ENCODE results near the gene TP53I3. TPM values are rescaled to one million over a fixed set of nuclear protein-coding genes. Genes with fewer than 3 reads are reported as not detected.

TP53I3 gene
- total RNA-seq, 4 donors from 2014 or later: 87.5 to 371 (median 241) TPM

GRCh38 chr2:24049485-24050021 lies 35.1 kb downstream of the TP53I3 start, which contains the start of gene FKBP1B:
Gene FKBP1B, plus strand, starts transcription at chr2:24049741. Its CDS starts 109 bp downstream, at chr2:24049850.
- TF ChIP-seq, protein P1, sequence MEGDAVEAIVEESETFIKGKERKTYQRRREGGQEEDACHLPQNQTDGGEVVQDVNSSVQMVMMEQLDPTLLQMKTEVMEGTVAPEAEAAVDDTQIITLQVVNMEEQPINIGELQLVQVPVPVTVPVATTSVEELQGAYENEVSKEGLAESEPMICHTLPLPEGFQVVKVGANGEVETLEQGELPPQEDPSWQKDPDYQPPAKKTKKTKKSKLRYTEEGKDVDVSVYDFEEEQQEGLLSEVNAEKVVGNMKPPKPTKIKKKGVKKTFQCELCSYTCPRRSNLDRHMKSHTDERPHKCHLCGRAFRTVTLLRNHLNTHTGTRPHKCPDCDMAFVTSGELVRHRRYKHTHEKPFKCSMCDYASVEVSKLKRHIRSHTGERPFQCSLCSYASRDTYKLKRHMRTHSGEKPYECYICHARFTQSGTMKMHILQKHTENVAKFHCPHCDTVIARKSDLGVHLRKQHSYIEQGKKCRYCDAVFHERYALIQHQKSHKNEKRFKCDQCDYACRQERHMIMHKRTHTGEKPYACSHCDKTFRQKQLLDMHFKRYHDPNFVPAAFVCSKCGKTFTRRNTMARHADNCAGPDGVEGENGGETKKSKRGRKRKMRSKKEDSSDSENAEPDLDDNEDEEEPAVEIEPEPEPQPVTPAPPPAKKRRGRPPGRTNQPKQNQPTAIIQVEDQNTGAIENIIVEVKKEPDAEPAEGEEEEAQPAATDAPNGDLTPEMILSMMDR (IDR thresholded peaks at IDR 0.05): no peak
- peak; percentile 48 to 58 for TF ChIP-seq POLR2A (IDR thresholded peaks at IDR 0.05)
- peak within 1 kb of the TSS; percentile 22 to 70 (median 47) for H3K27ac ChIP-seq
- H3K27me3 ChIP-seq: no peaks in the 10 kb centered on the region
- no peaks in the 10 kb centered on the region for H3K9me3 ChIP-seq
- H3K4me3 ChIP-seq: peak within 1 kb of the TSS; percentile 63 to 79 (median 68)
- no peaks in the 10 kb centered on the region for H3K36me3 ChIP-seq
- DNase-seq: peak; percentile 68 to 87 (median 85)
- peaks cover 0 to 25% (median 8%) of the 10 kb centered on the region in 4 donors for H3K4me1 ChIP-seq

DNA sequence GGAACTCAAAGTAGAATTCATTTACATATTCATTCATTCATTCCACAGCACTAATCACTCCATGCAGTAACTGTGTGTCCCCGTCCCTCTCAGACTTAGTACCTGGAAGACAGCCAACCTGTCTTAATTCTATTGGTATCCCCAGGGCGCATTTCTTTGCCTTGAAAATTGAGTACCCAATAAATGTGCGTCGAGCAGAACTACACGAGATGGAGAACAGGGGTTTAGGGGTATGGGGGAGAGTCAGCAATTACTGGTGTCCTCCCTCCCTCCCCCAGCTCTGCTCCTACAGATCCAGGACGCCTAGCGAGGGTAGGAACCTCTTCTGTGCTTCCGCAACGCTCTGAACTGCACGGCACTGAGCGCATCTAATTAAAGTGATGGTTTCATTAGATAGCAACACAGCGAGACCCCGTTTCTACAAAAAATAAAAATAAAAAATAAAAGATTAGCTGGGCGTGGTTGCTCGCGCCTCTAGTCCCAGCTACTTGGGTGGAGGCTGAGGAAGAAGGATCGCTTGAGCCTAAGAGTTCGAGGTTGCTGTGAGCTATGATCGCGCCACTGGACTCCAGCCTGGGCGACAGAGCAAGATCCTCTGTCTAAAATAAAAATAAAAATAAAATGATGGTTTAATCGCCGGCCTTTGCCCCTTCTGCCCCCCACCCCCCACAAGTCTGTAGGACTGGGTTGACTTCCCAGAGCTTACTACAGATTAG lies 35.7 kb downstream of the TP53I3 start:
- Histone ChIP-seq H3K27me3 (no peaks in the 10 kb centered on the region), H3K4me1 (peaks cover 0 to 25% (median 8%) of the 10 kb centered on the region in 4 donors), H3K36me3 (no peaks in the 10 kb centered on the region), H3K27ac (peak overlapping the region in 2 of 4 donors; percentile 22 to 70), H3K9me3 (no peaks in the 10 kb centered on the region), H3K4me3 (peak overlapping the region; percentile 63 to 79 (median 68))
- no peak for TF ChIP-seq POLR2A (IDR thresholded peaks at IDR 0.05)
- TF ChIP-seq, protein P1 (IDR thresholded peaks at IDR 0.05): no peak
- peak in 1 of 3 donors; percentile 40 for DNase-seq

DNA sequence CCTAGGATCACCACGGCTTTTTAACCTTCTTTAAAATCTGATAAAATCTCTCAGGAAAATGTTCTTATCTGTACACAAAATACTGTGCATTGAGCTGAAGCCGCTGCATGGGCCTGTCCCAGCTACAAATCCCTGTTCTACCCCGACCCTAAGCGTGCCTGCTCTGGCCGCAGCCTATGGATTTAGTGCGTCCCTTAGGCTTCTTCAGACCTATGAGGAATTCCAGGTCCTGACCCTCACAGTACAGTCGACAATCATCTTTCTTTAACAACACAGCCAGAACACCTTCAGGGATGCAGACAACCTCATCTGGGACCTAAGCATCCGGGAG lies 37.0 kb downstream of the TP53I3 start:
- H3K36me3 ChIP-seq: no peaks in the 10 kb centered on the region
- DNase-seq: no peak
- H3K27me3 ChIP-seq: no peaks in the 10 kb centered on the region
- H3K27ac ChIP-seq: no peak overlapping the region
- no peaks in the 10 kb centered on the region for H3K9me3 ChIP-seq
- peaks cover 0 to 25% (median 8%) of the 10 kb centered on the region in 4 donors for H3K4me1 ChIP-seq
- H3K4me3 ChIP-seq: peak overlapping the region in 3 of 4 donors; percentile 62 to 87 (median 64)
- TF ChIP-seq, protein P1 (IDR thresholded peaks at IDR 0.05): no peak
- no peak for TF ChIP-seq POLR2A (IDR thresholded peaks at IDR 0.05)

DNA sequence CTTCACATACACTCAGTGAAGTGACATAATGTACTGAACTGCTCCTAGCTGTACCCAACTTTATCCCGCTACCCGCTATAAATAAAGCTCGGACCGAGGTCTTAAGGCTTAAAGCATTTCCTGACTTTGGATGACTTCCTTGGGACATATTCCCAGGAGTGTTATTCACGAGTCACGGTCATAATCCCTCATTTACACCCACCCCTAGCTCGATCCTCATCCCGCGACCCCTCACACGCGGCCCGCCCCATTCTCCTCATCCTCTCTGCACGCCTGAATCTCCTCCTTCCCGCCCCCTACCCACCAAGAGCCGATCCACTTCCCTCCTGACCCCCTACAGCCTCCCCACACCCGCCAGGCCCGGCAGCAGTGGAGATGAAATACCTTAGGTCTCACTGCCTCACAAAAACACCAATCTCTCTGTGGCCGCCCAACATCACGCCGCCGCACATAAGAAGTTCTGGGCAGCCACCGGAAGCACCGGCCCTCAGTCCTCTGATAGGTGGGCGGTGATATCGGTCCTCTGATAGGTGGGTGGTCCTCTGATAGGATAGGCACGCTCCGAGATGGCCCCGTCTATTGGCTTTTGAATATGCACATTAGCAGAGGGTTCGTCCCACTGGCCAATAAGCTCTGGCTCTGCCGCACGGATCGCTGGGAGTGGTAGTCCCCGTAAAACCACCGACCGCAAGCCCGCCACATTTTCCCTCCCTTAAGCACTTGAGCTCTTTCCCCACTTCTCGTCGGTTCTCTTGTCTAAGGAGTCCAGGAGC lies 37.5 kb downstream of the TP53I3 start, which contains the start of gene WDCP:
WDCP (minus strand) TSS at position 462 of the 773 bp plus-strand sequence. CDS start 7,897 bp downstream, outside the sequence.
- H3K9me3 ChIP-seq: no peaks in the 10 kb centered on the region
- DNase-seq: peak; percentile 91 to 99 (median 97)
- peak within 1 kb of the TSS; percentile 62 to 87 (median 66) for H3K4me3 ChIP-seq
- TF ChIP-seq, protein P1 (IDR thresholded peaks at IDR 0.05): no peak
- peak; percentile 25 to 77 for TF ChIP-seq POLR2A (IDR thresholded peaks at IDR 0.05)
- peaks cover 0 to 25% (median 8%) of the 10 kb centered on the region in 4 donors for H3K4me1 ChIP-seq
- peak within 1 kb of the TSS; percentile 54 to 75 (median 68) for H3K27ac ChIP-seq
- H3K27me3 ChIP-seq: no peaks in the 10 kb centered on the region
- H3K36me3 ChIP-seq: no peaks in the 10 kb centered on the region

GRCh38 chr2:24046599-24046929 lies 38.1 kb downstream of the TP53I3 start:
- DNase-seq: no peak
- Histone ChIP-seq H3K27me3 (no peaks in the 10 kb centered on the region), H3K36me3 (no peaks in the 10 kb centered on the region), H3K4me3 (peak overlapping the region; percentile 62 to 87 (median 66)), H3K27ac (no peak overlapping the region), H3K9me3 (no peaks in the 10 kb centered on the region), H3K4me1 (peaks cover 0 to 25% (median 8%) of the 10 kb centered on the region in 4 donors)
- no peak for TF ChIP-seq POLR2A (IDR thresholded peaks at IDR 0.05)
- TF ChIP-seq, protein P1 (IDR thresholded peaks at IDR 0.05): no peak

All from Peyer's patch (tissue), 4 donors.